ENCODE results near the gene PRX.

- TF ChIP-seq CTCF (conservative IDR thresholded peaks at IDR 0.05; ENCODE audit: low read depth, low read length), result no peak
- TF ChIP-seq EZH2phosphoT487 (IDR thresholded peaks at IDR 0.05; ENCODE audit: borderline replicate concordance, low read length), result no peak
These were observed 45.4 kb upstream of the PRX start for GRCh38 chr19:40458597-40458974.
